Measurements from ENCODE around the gene SUV39H1.
"Not testable (repeated sequence)": the region's sequence is repeated elsewhere in the genome, so short reads cannot be mapped to it uniquely, and the experiment has no call there.

Gene SUV39H1

DNA sequence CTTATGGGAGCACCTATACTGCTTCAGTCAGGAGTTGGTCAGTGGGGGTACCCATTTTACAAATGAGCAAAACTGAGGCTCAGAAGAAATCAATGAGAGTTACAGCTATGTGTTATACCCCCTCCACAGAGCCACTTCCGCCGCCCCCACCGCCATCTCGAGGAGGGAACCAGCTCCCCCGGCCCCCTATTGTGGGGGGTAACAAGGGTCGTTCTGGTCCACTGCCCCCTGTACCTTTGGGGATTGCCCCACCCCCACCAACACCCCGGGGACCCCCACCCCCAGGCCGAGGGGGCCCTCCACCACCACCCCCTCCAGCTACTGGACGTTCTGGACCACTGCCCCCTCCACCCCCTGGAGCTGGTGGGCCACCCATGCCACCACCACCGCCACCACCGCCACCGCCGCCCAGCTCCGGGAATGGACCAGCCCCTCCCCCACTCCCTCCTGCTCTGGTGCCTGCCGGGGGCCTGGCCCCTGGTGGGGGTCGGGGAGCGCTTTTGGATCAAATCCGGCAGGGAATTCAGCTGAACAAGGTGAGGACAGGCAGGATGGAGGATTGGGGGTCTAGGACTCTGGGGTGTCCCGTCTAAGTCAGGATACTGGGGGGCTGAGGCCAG lies 7.9 kb upstream of the SUV39H1 start:
- DNase-seq (ENCODE audit: low spot score) = no peak

DNA sequence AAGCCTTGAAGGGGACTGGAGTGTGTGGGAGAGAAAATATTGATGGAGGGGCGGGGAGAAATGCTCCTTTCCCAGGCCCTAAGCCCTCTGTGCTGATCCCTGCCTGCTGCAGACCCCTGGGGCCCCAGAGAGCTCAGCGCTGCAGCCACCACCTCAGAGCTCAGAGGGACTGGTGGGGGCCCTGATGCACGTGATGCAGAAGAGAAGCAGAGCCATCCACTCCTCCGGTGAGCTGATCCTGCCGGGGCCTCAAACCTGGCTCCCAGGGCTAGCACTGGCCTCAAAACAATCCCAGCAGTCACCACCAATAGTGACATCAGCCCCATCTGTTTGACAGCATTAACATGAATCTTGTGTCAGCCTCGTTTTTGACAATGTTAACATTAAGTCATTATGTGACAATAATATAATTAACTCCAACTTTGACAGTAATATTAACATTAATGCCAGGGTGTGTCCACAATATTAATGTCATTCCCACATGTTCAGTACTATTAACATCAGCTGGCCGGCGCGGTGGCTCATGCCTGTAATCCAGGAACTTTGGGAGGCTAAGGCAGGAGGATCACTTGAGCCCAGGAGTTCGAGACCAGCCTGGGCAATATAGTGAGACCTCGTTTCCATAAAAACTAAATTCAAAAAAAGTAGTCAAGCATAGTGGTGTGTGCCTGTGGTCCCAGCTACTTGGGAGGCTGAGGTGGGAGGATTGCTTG lies 7.2 kb upstream of the SUV39H1 start:
- DNase-seq (ENCODE audit: low spot score) = no peak

DNA sequence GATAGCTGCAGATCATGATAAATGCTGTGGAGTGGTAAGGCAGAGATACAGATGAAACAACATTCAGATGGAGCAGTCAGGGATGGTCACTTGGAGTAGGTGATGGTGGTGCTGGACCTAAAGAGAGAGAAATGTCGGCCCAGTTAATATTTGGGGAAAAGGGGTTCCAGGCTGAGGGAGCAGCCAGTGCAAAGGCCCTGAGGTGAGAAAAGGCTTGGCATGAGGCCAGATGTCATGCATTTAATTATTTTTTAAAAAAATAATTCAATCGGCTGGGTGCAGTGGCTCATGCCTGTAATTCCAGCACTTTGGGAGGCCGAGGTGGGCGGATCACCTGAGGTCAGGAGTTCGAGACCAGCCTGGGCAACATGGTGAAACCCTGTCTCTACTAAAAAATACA lies 4.8 kb upstream of the SUV39H1 start:
- DNase-seq (ENCODE audit: low spot score) = not testable (repeated sequence)

DNA sequence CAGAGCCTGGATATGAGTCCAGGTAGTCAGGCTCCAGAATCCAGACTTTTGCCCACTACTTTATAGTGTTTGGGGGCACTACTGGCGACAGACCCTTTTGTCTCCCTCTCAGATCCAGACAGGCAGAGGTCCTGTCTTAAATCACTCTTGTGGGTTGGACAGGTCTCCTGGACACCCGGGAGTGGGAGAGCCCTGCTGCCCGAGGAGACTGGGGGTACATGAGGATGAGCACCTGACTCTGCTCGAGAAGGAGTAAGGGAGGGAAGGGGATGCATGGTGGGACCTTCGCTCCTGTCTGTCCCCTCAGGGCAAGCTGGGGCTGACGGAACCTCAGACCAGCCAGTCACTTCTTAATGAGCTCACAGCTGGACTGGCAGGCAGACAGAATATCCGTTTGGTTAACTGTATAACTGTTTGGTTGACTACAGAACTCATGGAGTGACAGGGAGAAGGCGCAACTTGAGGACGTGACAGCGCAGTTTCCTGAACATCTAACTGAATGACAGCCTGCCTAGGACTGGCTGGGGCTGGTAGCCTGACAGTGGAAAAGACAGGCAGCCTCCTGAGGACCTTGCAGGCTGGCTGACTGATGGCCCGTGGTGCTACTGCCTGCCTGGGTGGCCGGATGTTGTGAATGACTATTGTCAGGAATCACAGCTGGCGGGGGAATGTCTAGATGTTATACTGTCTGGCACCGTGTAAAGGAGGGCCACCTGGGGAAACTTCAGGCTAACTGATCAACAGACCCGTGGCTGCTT lies 1.6 kb upstream of the SUV39H1 start:
- no peak for DNase-seq (ENCODE audit: low spot score)

DNA sequence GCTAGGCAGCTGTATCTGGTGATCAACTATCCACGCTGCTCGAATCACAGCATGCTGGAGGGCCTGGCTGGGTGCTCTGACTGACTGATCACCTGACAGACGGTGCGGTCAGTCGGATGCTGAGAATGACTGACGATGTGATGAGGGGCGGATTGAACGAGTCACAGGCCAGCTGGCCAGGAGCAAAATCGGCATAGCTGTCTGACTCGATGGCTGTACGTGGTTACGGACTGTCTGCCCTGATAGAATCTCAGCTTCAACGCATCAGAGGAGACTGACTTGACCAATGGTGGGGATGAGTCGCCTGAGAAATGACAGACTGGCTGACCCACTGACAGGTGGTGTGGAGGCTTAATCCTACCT lies 1.0 kb upstream of the SUV39H1 start:
- DNase-seq (ENCODE audit: low spot score) = no peak

DNA sequence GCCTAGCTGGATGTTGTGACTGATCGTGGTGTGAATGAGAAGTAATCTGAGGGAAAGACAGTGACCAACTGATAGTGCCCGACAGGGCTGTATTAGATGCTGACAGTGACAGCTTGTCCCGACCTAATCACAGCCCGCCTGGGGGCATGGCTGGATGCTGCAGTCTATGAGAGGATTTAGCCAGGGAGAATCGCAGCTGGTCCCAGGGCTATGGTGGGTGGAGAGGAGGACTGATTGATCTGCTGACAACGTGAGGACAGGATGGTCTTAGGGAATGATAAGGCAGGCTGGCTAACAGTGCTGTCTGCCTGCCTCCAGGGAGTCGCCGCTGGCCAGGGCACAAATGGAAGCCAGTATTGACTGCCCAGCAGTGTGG lies 621 bp upstream of the SUV39H1 start:
- no peak for DNase-seq (ENCODE audit: low spot score)

DNA sequence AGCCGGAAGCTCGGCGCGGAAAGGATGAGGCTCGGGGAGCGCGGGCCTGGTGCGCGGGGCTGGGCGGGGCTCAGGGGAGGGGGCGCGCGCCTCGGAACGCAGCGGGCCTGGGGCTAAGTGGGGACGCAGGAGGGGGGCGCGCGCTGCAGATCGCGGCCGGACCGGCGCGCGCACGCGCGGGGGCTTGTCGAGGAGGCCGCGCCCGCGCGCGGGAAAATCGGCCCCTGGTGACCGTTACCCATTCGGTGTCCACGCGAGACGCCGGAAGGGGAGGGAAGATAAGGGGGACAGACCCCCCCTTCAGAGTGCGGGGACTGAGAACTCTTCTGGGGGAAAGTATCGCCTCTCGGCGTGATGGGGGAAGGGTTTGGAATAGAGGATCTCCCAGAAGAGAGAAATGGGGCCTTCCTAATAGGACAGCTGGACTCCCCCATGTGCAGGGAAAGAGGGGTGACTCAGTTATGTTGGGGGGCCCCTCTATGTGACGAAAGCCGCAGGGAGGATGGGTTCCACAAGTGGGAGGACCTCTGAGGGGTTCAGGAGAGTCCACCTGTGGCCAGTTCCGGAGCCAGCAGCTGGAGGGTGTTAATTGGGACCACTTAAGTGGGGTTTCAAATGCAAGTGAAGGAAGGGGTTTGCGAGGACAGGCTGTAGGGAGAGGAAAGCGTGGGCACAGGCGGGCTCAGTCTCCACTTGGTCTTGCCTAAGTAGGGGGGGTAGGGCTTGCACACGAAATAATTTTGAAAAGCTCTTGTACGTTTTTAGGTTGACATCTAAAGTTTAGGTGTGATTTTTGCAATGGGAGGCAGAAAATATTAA lies 584 bp downstream of the SUV39H1 start:
- DNase-seq (ENCODE audit: low spot score) = no peak

DNA sequence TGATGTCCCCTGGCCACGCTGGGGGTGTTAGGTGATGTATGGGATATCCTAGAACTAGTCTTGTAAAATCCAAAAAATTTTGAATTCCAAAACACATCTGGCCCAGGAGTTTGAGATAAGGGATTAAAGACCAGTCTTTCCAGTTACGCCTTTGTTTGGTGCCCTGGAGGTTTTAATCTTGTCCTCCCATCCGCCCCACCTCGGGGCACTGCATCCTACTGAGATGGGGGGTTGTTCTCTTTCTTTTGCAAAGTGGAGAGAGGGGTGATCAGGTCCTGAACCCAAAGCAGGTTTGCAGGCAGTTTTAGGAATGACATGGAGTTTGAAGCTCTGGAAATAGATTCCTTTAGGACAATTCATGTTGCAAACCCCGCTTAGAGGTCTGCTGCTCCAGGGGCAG lies 1.8 kb downstream of the SUV39H1 start:
- DNase-seq (ENCODE audit: low spot score) = no peak

DNA sequence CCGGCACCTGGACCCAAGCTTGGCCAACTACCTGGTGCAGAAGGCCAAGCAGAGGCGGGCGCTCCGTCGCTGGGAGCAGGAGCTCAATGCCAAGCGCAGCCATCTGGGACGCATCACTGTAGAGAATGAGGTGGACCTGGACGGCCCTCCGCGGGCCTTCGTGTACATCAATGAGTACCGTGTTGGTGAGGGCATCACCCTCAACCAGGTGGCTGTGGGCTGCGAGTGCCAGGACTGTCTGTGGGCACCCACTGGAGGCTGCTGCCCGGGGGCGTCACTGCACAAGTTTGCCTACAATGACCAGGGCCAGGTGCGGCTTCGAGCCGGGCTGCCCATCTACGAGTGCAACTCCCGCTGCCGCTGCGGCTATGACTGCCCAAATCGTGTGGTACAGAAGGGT lies 3.7 kb downstream of the SUV39H1 start:
- DNase-seq (ENCODE audit: low spot score) = no peak

DNA sequence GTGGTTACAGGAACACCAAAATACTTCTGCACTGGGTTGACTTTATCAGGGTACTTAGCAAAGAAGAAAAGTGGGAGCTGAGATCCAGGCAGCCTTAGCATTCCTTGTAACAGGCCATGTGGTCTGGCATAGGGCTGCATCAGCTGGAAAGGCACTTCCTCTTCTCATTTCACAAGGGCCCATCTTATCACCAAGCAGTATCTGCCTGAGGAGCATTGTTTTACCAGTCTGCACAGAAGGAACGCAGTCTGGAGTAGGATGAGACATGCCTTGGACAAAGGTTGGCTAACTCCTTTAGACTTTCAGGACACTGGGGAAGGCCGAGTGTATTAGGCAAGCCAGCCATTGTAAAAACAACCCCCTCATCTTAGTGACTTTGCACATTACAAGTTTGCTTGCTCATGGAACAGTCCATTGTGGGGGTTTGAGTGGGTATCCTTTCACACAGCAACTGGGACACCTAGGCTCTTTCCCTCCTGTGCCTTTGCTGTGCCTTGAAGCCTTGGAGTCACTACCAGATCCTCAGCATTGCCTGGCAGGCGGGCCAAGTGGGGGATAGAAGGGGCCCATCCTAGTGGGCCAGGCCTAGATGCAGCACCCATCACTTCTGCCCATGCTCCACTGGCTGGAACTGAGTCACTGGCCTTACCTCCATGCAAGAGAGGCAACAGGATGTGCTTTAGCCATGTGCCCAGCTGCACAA lies 4.6 kb downstream of the SUV39H1 start:
- no peak for DNase-seq (ENCODE audit: low spot score)

DNA sequence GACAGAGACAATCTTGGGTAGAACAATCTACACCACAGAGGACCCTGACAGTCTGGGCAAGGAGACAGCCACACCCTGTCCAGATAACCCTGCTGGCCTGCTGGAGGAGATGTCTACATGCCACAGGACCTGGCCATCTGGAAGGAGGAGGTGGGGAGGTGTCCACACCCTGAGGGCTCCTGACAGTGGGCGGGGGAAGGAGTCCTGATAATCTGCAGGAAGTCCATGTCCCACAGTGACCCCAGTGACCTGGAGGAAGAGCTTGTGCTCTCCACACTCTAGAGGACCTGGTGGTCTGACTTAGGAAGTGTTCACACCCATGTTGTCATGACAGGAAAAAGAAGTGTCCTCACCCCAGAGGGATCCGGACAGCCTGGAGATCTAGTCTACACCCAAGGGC lies 5.5 kb downstream of the SUV39H1 start:
- no peak for DNase-seq (ENCODE audit: low spot score)

DNA sequence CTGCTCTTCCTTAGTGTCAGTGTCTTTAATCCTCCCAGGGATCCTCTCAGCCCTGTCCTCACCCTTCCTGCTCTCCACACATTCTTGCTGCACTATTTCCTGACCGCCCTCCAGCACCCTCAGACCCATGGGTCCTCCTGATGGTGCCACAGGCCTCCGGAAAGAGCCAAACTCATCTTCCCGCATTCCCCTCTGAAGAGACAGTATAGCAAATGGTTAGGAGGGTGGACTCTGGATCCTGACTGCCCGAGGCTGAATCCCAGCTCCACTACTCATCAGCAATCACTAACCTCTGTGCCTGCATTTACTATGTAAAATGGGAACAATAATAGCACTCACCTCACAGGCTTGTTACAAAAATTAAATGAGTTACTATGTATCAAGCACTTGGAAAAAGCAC lies 6.2 kb downstream of the SUV39H1 start:
- DNase-seq (ENCODE audit: low spot score) = no peak

DNA sequence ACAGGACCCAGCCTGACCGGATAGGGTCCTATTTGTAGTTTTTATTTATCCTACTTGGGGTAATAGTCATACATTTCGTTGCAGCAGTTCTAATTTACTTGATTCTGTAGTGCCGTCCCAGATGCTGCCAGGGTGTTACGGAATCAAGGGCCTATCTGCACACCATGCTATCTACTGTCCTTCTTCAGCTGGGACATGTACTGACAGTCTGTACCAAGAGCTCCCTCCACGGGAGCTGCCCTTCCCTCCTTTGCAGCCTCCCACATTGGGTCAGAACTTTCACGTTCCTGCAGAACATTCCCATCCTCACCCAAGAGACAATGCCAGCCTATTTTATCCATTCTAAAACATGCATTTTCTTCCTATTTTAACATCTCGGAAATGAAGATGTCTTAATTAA lies 6.7 kb downstream of the SUV39H1 start:
- DNase-seq (ENCODE audit: low spot score) = no peak

DNA sequence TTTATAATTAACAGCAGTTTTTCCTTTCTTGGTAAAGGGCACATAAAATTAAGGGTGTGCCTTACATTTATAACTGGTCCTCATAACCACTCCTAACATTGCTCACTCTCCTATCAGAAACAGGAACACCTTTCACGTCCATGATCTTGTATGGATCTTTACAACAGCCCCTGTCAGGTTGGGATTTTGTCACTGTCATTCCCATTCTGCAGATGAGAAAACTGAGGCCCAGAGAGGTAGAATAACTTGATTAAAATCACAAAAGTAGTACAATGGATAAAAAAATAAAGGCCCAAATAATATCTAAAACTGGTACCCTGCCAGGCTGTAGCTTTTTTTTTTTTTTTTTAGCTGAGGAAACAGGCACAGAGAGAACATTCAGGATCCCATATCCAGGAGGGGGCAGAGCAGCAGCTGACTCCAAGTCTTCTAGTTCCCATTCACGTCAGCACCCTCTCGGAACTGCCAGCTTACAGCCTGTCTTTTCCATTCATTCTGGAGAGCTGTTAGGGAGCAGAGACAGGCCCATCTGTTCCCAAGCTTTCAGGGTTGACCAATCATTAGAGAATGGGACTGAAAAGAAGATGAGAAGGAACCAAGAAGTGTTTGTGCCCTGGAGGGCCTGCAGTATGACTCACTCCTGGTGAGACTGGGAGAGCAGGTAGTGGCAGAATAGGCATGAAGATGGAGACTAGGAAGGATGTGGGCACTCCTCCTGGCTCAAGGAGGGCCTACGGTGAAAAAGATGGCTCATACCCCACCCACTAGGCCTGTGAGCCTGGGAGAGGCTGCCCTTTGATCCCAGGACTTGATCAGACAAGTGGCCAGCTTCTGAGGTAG lies 7.3 kb downstream of the SUV39H1 start:
- DNase-seq (ENCODE audit: low spot score) = no peak

DNA sequence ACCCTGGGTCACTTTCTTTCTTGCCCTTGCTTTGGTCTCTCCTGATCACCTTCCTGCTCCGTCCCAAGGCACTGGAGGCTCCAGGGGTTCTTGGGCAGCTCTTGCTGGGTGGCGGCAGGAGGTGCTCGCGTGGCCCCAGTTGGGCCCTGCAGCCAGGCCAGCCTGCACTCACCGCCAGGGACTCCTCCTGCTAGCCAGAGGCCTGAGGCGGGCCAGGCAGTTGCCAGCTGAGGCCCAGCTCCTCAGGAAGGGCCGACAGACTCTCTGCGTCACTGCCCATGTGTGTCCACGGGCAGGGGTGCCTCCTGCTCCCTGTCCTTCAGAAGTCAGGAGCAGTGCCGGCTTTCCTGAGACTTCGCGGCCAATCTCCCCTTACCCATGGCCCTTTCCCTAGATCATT lies 9.3 kb downstream of the SUV39H1 start:
- no peak for DNase-seq (ENCODE audit: low spot score)

DNA sequence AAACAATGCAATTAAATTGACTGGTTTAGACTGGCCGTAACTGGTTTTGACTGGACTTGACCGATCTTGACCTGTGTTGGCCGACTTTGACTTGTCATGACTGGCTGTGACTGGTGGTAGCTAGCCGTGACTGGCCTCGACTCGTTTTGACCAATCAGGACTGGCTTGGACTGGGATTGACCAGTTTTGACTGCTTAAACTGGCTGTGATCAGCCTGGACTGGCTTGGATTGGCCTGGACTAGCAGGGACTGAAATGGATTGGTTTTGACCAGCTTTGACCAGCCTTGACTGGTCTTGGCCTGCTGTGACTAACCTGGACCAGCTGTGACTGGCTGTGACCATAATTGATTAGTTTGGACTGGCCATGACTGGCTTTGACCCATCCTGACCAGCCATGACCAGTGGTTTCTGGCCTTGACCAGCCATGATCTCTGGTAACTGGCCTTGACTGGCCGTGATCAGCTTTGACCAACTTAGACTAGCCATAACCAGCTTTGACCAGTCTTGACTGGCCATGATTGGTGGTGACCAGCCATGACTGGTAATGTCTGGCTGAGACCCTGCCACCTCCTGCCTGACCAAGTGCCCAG lies 13.1 kb downstream of the SUV39H1 start:
- DNase-seq (ENCODE audit: low spot score) = no peak

DNA sequence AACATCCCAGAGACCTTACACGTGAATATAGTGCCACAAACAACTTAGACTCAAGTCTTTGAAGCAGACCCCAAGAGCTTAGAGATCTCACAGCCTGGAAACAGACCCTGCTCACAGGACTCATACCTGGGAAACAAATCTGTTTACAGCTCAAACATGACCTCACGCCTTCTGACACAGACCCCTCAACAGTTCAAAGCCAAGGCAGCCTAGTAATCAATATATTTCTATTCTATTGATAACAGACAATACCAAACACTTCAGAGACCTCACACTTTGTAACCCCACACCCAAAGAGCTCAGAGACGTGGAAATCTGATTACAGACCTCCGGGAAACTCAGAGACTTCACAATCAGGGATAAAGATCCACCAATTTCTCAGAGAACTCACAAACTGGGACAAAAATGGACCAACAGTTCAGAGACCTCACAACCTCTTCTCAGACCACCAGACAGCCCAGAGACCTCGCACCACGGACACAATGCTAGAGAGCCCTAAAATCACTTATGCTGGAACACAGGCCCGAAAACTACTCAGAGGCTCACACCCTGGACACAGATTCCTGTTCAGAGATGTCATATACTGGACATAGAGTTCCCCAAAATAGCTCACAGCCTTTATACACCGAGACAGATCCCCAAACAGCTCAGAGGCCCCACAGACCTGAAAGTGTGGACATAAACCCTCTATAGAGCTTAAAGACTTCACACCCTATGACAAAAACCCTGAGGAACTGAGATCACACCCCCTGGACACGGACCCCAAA lies 14.8 kb downstream of the SUV39H1 start:
- DNase-seq (ENCODE audit: low spot score) = no peak

DNA sequence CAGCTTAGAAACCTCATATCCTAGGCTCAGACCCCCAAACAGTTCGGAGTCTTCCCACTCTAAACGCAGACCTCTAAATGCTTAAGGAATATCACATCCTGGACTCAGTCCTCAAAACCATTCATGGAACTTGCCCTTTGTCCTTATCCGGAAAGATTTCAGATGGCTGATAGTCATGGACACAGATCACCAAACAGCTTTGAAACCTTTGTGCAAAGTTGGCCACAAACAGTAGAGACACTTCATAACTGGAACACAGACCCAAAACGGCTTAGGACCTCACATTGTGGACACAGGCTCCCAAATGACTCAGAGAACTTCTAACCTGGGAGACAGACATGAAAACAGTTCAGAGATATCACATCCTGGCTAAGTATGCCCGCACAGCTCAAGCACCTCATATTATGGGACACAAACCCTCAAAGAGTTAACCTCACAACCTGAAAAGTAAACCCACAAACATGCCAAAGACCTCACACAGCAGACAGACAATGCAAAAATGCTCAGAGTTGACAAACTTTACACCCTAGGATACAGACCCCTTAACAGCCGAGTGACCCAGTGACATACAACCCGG lies 15.5 kb downstream of the SUV39H1 start:
- DNase-seq (ENCODE audit: low spot score) = no peak

DNA sequence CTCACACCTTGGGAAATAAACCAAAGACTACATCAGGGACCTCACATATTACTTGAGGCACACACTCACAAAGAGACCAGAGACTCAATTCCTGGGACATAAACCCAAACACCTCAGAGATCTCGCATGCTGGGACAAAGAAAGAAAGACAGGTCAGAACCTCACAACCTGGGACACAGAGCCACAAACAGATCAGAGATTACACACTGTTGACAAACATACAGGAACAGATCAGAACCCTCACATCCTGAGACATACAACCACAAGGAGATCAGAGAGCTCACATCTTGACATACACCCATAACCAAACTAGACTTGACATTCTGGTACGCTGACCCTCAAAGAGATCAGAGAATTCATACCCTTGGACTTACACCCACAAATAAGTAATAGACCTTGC lies 17.3 kb downstream of the SUV39H1 start:
- no peak for DNase-seq (ENCODE audit: low spot score)

DNA sequence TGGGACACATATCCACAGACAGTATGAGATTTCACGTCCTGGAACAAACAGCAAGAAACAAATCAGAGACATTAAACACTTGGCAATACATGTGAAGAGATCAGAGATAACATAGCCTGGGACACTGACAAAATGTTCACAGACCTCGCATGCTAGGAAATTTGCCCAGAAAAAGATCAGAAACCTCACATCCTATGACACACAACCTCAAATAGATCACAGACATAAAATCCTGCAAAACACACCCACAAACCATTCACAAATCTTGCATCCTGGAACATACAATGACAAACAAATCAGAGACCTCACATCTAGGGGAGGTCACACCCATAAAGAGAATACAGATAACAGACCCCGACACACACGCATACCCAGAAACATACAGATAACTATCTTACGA lies 18.0 kb downstream of the SUV39H1 start:
- DNase-seq (ENCODE audit: low spot score) = no peak
